Thymus (tissue), 11 donors: ENCODE measurements around the gene LHPP. TPM values are rescaled to one million over a fixed set of nuclear protein-coding genes. Genes with fewer than 3 reads are reported as not detected.
A peak's percentile ranks its signal among the peaks of the same experiment; 100 is the strongest.

ENCODE experiments used
- DNase-seq, 9 donors: peaks; one replicate each; pipeline ENCODE4 v3.0.0-alpha.2; 2013; ENCODE audit warnings: low spot score in 9 of 9, low read depth in 6 of 9, missing footprints in 1 of 9
- H3K27ac ChIP-seq, 2 donors: one replicate each; pipeline ENCODE4 v1.5.1; 2013; ENCODE audit warnings: control low read depth in 1 of 2, low read depth in 1 of 2, low read length in 1 of 2, mild to moderate bottlenecking in 1 of 2, moderate library complexity in 1 of 2
- H3K27me3 ChIP-seq, 2 donors: one replicate each; pipeline ENCODE4 v1.5.1; 2013; ENCODE audit warnings: low read length in 1 of 2; ENCODE audit not compliant: control insufficient read depth in 2 of 2, insufficient read depth in 1 of 2
- H3K36me3 ChIP-seq, 2 donors: one replicate each; pipeline ENCODE4 v1.5.1; 2013; ENCODE audit warnings: low read length in 1 of 2, mild to moderate bottlenecking in 1 of 2, moderate library complexity in 1 of 2; ENCODE audit not compliant: control insufficient read depth in 2 of 2, insufficient read depth in 2 of 2
- H3K4me1 ChIP-seq, 2 donors: one replicate each; pipeline ENCODE4 v1.5.1; 2013; ENCODE audit warnings: low read length in 2 of 2; ENCODE audit not compliant: control insufficient read depth in 2 of 2, insufficient read depth in 2 of 2
- H3K4me3 ChIP-seq, 2 donors: one replicate each; pipeline ENCODE4 v1.5.1; 2013; ENCODE audit warnings: low read length in 2 of 2, control low read depth in 1 of 2, mild to moderate bottlenecking in 1 of 2
- H3K9me3 ChIP-seq, 2 donors: one replicate each; pipeline ENCODE4 v1.5.1; 2013; ENCODE audit warnings: low read length in 1 of 2, mild to moderate bottlenecking in 1 of 2; ENCODE audit not compliant: control insufficient read depth in 2 of 2, insufficient read depth in 1 of 2
- WGBS: extraction: QIAGEN DNeasy Blood & Tissue Kit; methylation state at CpG from one replicate; pipeline ENCODE4 v1.1.7; 2013; 5-methylcytosine and 5-hydroxymethylcytosine counted together
- polyA plus RNA-seq: library from polyadenylated mRNA; stranded (reverse); fragments of 200-250 nt; gene quantifications from one replicate; pipeline ENCODE4 v1.2.3, GENCODE V29; 2013
- total RNA-seq: library from RNA; stranded (reverse); fragments of 120-200 nt; gene quantifications from one replicate; pipeline ENCODE4 v1.2.4, GENCODE V29; 2013
- donor health status: healthy.

The LHPP gene
- total and polyA plus RNA-seq, 2 donors = 6.3 to 13.5 TPM

DNA sequence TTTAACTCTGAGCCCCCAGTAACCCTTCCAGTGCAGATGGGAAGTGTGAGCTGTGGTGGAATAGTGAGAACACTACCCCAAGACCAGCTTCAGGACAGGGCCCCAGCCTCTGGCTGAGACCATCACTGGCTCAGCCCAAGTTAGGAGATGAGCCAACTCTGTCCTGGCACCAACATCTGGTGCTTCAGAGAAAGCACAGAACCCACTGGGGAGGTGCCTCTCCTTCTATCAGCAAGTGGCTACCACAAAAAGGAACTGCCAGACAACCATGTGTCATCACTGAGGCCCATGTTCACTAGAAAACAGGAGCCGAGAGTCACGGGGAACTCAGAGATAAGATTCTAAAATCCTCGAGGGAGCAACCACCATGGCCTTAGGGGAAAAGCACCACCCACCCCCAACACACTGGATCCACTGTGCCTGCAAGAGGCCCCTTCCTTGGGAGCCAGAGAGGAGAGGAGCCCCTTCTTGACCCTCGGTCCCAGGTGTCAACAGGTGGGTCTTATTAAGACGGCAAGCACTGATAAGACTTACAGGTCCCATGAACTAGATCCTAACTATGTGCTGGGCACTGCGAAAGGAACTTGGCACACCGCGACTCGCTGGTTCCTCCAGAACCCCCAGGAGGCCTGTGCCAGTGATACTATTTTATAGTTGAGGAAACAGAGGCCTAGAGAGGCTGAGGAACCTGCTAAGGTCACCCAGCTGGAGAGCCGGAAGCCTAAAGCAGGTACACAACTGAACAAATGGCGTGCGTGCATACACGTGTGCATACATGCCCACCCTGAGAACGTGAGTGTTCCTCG, 179.9 kb downstream of the LHPP start:
- Histone ChIP-seq H3K27me3 (no peaks in the 10 kb centered on the region), H3K4me1 (peaks cover 74 to 100% of the 10 kb centered on the region in 2 donors), H3K4me3 (no peak overlapping the region), H3K36me3 (peaks cover 32 to 38% of the 10 kb centered on the region in 2 donors), H3K27ac (peak overlapping the region; percentile 56 to 68), H3K9me3 (peaks cover 0 to 5% of the 10 kb centered on the region in 2 donors)
- DNase-seq = peak in 2 of 9 donors; percentile 45 to 76
- 62% methylated on average over 15 of the region's 15 CpGs for WGBS

DNA sequence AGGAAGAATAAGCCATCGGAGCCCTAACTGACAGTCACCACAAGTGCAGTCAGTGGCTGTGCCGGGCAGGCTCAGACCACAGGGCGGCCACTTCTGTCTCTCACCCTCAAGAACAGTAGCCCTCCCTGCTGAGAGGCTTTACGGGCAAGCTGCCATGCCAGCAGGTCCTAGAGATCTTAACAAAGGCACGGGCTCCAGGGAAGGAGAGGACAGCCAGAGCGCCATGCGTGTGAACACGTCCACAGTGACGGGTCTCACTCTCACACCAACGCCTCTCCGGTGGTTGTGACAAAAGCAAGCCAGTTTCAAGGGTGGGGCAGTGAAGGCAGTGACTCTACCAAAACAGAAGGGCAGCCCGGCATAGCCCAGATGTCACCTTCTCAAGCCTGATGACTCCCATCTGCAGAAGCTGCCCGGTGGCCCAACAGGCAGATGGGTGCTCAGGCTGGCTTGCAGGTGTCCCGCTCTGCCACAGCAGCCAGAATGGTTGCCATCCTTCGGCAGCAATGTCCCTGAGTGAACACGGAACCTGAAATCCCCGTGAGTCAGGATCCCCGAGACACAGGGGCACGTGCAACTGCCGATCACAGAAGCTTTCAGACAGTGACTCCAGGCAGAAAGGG, 180.6 kb downstream of the LHPP start:
- Histone ChIP-seq H3K27me3 (no peaks in the 10 kb centered on the region), H3K4me3 (no peak overlapping the region), H3K36me3 (peaks cover 32 to 45% of the 10 kb centered on the region in 2 donors), H3K4me1 (peaks cover 75 to 100% of the 10 kb centered on the region in 2 donors), H3K27ac (peak overlapping the region; percentile 56 to 68), H3K9me3 (peaks cover 0 to 5% of the 10 kb centered on the region in 2 donors)
- DNase-seq = no peak
- 97% methylated on average over 20 of the region's 20 CpGs for WGBS

DNA sequence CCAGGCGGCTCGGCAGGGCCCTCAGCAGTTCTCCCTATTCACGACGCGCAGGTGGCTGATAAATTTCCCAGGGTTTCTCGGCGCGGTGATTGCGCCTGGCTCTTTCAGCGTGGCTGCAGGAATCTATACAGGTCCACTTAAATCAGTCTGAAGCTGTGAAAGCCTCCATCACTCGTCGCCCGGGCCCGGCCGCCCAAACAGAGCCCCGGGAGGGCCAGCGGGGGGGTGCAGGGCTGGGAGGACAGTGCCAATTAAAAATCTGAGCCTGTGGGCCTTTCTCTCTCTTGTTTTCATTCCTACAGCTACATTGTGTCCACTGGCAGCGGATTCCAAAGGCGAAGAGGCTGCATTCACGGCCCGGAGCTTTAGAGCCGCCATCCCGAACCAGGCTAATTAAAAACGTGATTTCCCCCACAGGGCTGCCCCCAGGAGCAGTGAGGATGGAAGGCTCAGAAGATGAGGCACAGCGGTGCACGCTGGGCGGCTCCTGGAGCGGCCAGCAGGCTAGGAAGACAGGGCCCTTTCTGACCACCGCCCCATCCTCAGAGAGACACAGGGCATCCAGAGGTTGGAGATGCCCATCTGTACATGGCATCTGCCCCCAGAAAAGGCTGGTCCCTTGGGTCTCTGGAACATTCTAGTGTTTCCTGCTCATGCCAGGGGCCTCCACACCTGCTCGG, 181.8 kb downstream of the LHPP start:
- Histone ChIP-seq H3K27me3 (no peaks in the 10 kb centered on the region), H3K4me1 (peaks cover 83 to 100% of the 10 kb centered on the region in 2 donors), H3K4me3 (no peak overlapping the region), H3K36me3 (peaks cover 32 to 45% of the 10 kb centered on the region in 2 donors), H3K9me3 (no peaks in the 10 kb centered on the region), H3K27ac (no peak overlapping the region)
- 96% methylated on average over 30 of the region's 30 CpGs for WGBS
- no peak for DNase-seq

DNA sequence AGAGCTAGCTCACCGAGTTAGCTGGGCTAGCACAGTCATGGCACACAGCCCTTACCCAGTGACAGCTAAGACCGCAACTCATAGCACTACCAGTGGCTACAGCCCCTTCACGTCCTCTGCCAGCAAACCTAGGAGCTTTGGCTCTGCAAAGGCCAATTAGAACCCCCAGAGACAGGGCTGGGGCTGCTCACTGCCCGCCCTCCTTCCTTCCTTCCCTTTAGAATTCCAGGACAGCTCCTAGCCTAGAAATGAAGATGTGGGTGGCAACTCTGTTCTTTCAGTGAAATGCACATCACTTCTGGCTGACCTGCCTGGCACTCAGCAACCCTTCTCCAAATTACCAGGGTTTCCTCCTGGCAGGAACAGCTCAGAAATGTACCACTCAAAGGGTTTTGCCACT, 182.6 kb downstream of the LHPP start:
- Histone ChIP-seq H3K9me3 (no peaks in the 10 kb centered on the region), H3K27ac (peak overlapping the region; percentile 26 to 54), H3K27me3 (no peaks in the 10 kb centered on the region), H3K4me1 (peaks cover 89 to 100% of the 10 kb centered on the region in 2 donors), H3K36me3 (peaks cover 32 to 38% of the 10 kb centered on the region in 2 donors), H3K4me3 (no peak overlapping the region)
- 97% methylated on average over 4 of the region's 4 CpGs for WGBS
- no peak for DNase-seq

DNA sequence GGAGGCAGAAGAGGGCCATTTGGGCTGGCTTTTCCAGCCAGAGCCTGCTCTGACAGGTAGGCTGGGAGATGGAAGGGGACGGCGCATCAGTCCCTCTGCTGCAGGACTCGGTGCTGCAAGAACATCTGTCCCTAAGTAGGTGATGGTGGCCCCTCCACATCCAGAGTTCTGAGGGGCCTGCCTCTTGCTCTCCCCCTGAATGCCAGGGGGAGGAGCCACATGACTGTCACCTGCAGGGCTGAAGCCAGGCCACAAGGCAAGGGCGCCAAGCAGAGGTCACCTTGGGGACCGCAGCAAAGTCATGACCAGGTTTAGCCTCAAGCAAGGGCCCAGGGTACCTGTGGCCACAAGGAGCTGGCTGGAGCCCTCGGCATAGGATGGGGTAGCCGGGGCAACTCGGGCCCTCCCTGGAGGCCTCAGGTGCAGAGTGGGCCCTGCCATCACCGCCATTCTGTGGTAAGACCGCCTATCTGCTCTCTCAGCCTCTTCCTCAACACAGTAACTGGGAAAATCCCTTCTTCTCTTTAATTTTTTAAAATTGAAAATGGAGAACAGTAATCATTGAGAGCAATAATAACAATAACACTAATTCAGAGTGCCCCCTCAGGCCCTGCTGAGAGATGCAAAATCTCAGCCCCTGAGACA, 183.3 kb downstream of the LHPP start:
- H3K36me3 ChIP-seq = peaks cover 32 to 33% of the 10 kb centered on the region in 2 donors
- H3K4me1 ChIP-seq = peaks cover 91 to 100% of the 10 kb centered on the region in 2 donors
- no peak overlapping the region for H3K27ac ChIP-seq
- H3K9me3 ChIP-seq = no peaks in the 10 kb centered on the region
- WGBS = 92% methylated on average over 10 of the region's 10 CpGs
- H3K27me3 ChIP-seq = no peaks in the 10 kb centered on the region
- H3K4me3 ChIP-seq = no peak overlapping the region
- DNase-seq = peak in 1 of 9 donors; percentile 41

DNA sequence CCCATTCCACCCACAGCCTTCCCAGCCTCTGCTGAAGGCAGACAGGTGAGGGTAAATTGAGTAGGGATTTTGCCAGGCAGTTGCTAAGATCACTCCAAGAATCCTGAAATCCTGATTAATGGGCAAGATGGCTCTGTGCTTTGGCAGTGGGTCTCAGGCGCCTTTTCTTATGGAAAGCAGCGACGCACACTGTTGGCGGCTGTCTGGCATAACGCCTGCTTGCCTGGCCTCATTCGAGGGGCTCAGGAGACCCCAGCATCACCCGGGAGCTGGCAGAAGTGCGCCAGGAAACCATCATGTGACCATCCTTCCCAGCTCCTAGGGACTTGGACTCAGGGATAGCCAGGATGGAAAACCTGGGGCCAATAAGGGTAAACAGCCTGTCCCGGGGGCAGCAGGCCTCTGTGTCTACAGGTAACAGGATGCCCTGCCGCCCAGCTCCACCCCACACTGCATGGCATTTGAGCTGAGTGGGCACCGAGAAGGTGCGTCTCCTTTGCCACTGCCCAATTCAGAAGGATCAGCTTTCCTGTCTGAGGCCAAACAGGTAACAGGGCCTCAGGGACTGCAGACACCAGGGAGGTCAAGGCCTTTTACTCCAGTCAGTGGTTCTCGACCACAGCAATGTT, 184.0 kb downstream of the LHPP start:
- Histone ChIP-seq H3K27ac (peak overlapping the region in 1 of 2 donors; percentile 21), H3K4me1 (peaks cover 91 to 100% of the 10 kb centered on the region in 2 donors), H3K4me3 (no peak overlapping the region), H3K36me3 (peaks cover 31 to 39% of the 10 kb centered on the region in 2 donors), H3K27me3 (no peaks in the 10 kb centered on the region), H3K9me3 (no peaks in the 10 kb centered on the region)
- WGBS = 97% methylated on average over 13 of the region's 13 CpGs
- DNase-seq = no peak

DNA sequence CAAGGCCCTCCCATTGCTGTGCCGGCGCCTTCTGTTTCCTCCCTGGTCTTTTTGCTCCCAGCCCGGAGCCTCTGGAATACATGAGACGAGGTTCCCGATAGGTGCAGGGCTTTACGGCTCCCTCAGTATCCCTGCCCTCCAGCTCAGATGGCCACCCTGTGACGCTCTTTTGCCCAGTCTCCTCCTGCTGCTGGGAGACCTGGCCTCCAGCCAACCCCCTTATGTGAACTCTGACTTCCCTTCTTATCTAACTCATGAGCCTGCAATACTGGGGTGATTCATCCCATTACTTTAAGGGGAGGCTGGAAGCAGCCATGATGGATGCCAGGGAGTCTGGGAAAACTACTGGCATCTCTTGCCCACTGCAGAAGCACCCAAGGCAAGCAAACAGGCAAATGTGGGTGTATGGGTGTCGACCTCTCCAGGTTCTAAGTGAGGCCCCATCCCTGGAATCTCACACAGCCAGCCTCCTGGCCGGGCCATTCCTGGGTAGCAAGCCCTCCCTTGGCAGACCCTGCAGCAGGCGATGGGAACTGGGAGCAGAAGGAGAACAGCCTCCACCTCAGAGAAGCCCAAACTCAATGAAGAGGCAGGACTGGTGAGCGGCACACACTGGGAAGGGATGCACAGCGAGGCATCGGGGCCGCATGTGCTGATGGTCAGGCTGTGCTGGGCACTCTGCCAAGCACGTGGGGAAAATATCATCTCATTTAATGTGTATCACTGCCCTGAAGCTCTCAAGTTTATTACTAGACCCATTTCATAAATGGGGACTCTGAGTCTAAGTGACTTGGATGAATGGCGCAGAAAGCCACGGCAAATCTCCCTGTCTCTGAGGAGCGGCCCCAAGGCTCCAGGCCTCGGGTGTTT, 185.1 kb downstream of the LHPP start:
- no peak for DNase-seq
- Histone ChIP-seq H3K27me3 (no peaks in the 10 kb centered on the region), H3K4me1 (peaks cover 91 to 100% of the 10 kb centered on the region in 2 donors), H3K36me3 (peaks cover 29 to 42% of the 10 kb centered on the region in 2 donors), H3K4me3 (no peak overlapping the region), H3K9me3 (no peaks in the 10 kb centered on the region), H3K27ac (peak overlapping the region; percentile 62 to 98)
- WGBS = 96% methylated on average over 19 of the region's 19 CpGs
